Endothelial cell of hepatic sinusoid (primary cell): Measurements from ENCODE around the gene PLA2G1B.
"Not testable (repeated sequence)": the region's sequence is repeated elsewhere in the genome, so short reads cannot be mapped to it uniquely, and the experiment has no call there.

Experiments
- in situ Hi-C: cut with HindIII; loops from 2 replicates; pipeline ENCODE4 v1.10.0; 2017; ENCODE audit warnings: low sequenced_read_pairs

Gene PLA2G1B

GRCh38 chr12:120361506-120362208, 34.1 kb upstream of the PLA2G1B start:
- in situ Hi-C loops = no loop called here

GRCh38 chr12:120359128-120359527, 31.5 kb upstream of the PLA2G1B start:
- in situ Hi-C loops = no loop called here

- in situ Hi-C loops = no loop called here
These were observed 31.0 kb upstream of the PLA2G1B start for GRCh38 chr12:120358412-120359100.

DNA sequence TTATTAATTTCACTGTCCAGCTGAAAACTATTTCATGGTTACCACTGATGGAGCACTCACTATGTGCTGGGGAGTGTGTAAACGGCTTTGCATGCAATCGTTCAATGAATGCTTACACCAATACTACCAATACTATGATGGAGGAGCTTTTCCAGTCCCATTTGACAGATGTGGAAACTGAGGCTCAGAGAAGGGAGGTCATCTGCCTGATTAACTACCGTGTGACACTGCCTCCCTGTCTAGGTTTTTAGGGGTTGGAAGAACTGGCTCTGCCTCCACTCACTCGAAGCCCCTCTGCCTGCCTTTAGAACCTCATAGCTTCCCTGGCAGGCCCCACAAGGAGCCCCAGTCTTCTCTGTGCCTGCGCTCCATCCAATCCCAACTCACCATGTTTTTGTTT, 29.5 kb upstream of the PLA2G1B start:
- in situ Hi-C loops = no loop called here

GRCh38 chr12:120356567-120357030, 29.0 kb upstream of the PLA2G1B start:
- in situ Hi-C loops = no loop called here

- in situ Hi-C loops = no loop called here
These were observed 26.2 kb upstream of the PLA2G1B start for GRCh38 chr12:120353556-120354317.

GRCh38 chr12:120353136-120353535, 25.6 kb upstream of the PLA2G1B start:
- in situ Hi-C loops = no loop called here

DNA sequence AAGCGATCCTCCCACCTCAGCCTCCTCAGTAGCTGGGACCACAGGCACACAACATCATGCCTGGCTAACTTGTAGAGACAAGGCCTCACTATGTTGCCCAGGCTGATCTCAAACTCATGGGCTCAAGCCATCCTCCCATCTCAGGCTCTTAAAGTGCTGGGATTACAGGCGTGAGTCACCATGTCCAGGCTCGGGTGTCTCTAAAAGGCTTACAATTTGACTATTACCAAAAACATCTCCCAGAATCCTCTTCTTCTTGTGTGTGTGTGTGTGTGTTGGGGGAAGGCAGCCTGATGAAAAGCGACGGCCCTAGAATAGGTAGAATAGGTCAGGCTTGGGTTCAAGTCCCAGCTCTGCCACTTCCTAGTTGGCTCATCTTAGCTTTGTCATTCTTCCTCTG, 24.5 kb upstream of the PLA2G1B start:
- in situ Hi-C loops = no loop called here

GRCh38 chr12:120350576-120351350, 23.2 kb upstream of the PLA2G1B start:
- in situ Hi-C loops = no loop called here

GRCh38 chr12:120347766-120348165, 20.2 kb upstream of the PLA2G1B start:
- in situ Hi-C loops = loop anchor here (5.0 kb wide), 1 partner anchor 75 kb away; no protein-coding TSS in a partner anchor

DNA sequence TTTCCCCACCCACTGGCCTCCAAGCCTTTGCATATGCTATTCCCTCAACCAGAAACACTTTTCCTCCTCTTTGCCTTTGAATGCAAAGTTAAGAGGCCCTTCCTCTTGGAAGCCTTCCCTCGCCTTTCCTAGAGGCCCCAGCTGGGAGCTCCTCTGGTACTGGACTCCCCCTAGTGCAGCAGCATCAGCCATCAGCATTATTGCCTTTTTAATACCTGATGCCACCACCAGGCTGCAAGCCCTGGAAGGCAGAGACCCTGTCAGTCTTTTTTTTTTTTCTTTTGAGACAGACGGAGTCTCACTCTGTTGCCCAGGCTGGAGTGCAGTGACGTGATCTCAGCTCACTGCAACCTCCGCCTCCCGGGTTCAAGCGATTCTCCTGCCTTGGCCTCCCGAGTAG, 19.1 kb upstream of the PLA2G1B start:
- in situ Hi-C loops = loop anchor here (5.0 kb wide), 1 partner anchor 76 kb away; no protein-coding TSS in a partner anchor

- in situ Hi-C loops = loop anchor here (5.0 kb wide), 1 partner anchor 76 kb away; no protein-coding TSS in a partner anchor
These were observed 18.5 kb upstream of the PLA2G1B start for GRCh38 chr12:120346031-120346430.

GRCh38 chr12:120343692-120344091, 16.1 kb upstream of the PLA2G1B start:
- in situ Hi-C loops = no loop called here

DNA sequence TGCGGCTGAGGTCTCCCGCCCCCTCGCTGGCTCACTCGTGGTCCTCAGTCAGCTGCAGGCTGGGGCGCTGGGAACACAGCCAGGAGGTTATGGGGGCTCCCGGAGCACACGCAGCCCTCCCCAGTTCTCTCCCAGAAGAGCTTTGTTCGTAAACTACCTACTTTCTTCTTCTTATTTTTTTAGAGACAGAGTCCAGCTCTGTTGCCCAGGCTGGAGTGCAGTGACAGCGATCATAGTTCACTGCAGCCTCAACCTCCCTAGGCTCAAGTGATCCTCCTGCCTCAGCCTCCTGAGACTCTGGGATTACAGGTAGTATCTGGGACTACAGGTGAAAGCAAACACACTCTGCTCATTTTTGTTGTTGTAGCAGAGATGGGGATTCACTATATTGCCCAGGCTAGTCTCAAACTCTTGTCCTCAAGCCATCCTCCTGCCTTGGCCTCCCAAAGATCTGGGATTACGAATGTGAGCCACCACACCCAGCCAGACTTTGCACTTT, 15.5 kb upstream of the PLA2G1B start:
- in situ Hi-C loops = no loop called here

DNA sequence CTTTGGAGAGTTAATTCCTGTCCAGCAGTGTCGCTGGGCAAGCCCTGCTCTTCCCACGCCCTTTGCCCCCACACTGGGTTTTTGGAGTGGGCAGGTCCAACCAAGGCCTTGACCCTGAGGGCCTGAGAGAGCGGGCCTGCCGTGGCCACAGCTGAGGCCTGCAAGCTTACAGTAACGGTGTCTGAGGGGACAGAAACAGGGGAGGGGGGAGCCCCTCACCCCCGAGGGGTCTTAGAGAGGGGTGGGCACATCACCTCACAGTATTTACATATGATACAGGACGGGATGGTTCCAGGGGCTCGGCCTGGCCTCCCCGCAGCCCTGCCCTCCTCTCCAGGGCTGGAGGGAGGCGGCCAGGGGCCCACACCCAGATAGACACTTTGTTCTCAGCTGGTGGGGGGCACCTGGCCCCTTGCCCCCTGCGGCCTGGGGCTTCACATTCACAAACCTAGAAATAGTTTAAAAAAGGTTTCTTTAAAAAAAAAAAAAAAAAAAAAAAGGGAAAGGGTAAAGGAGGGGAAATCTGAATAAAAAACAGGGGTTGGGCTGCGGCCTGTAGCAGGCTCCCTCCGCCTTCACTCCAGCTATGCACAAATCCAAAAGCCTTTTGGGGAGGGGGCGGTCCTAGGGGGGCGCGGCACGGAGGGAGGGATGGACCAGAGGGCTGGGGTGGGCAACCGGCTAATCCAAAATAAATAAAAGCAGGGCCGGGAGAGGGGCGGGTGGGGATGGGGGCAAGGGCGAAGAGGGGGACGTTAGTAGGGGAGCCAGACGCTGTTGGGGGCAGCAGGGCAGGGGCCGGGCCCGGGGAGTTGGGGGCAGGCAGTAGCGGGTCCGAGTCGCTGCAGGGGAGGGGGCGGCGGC, 14.8 kb upstream of the PLA2G1B start:
- in situ Hi-C loops = no loop called here

DNA sequence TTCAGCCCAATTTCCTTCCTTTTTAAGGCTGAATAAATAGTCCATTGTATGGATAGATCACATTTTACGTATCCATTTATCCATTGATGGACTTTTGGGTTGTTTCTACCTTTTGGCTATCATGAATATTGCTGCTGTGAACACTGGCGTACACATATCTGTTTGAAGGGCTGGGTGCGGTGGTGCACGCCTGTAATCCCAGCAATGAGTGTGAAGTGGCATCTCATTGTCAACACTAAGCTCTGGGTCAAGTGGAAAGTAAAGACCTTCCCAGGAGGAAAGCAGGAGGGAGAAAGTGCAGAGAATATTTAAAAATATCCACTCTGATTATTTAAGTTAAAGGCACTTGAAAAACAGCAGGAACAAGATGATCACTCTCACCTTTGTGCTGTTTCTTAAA, 11.7 kb upstream of the PLA2G1B start:
- in situ Hi-C loops = no loop called here

DNA sequence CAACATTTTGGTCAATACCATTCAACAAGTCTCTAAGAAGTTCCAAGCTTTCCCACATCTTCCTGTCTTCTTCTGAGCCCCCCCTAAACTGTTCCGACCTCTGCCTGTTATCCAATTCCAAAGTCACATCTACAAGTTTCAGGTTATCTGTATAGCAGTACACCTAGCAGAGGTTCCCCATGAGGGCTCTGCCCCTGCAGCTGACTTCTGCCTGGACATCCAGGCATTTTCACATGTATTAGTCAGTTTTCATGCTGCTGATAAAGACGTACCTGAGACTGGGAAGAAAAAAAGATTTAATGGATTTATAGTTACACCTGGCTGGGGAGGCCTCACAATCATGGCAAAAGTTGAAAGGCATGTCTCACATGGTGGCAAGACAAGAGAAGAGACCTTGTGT, 10.2 kb upstream of the PLA2G1B start:
- in situ Hi-C loops = no loop called here

GRCh38 chr12:120336392-120336791, 8.8 kb upstream of the PLA2G1B start:
- in situ Hi-C loops = not testable (repeated sequence)

GRCh38 chr12:120335447-120335846, 7.9 kb upstream of the PLA2G1B start:
- in situ Hi-C loops = not testable (repeated sequence)

DNA sequence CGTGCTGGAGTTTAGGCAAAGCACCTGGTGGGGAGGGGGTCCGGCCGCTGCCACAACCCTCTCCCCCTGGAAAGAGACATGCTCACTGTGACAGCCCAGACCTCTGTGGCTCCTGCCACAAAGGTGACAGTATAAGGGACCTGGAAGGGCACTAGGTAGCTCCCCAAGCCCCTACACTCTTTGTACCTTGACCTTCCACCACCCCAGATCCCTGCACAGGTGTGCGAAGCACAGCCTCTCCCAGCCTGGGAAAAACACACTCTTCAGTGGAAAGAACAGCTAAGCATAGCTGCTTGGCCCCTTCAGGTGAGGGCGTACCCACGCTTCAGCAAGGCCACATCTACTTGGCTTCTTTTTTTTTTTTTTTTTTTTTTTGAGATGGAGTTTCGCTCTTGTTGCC, 4.9 kb upstream of the PLA2G1B start:
- in situ Hi-C loops = no loop called here
